NCI-H526 (cell line): Measurements from ENCODE around the gene CHRNB2.

Experiments used
- DNase-seq, 2 experiments: peaks; one replicate each; lab custom pipeline; 2025; lab: John Stamatoyannopoulos, UW

Gene CHRNB2

GRCh38 chr1:154552036-154552435, 15.5 kb upstream of the CHRNB2 start:
- DNase-seq = no peak

- DNase-seq = no peak
Observed at GRCh38 chr1:154553056-154554030, 14.2 kb upstream of the CHRNB2 start.

- no peak for DNase-seq
Observed at GRCh38 chr1:154556422-154556821, 11.2 kb upstream of the CHRNB2 start.

GRCh38 chr1:154557248-154557938, 10.2 kb upstream of the CHRNB2 start:
- peak; percentile 47 to 50 for DNase-seq

- peak in 1 of 2 experiments; percentile 79 for DNase-seq
Observed at GRCh38 chr1:154557939-154558719, 9.4 kb upstream of the CHRNB2 start, which contains the start of gene UBE2Q1. Gene UBE2Q1 (minus strand): TSS chr1:154558662. CDS start chr1:154558553, 109 bp downstream.

- peak; percentile 100 for DNase-seq
Observed at GRCh38 chr1:154558720-154559465, 8.7 kb upstream of the CHRNB2 start.

- DNase-seq = peak; percentile 98 to 99
Observed at GRCh38 chr1:154559466-154560044, 8.0 kb upstream of the CHRNB2 start.

GRCh38 chr1:154565876-154566275, 1.7 kb upstream of the CHRNB2 start:
- no peak for DNase-seq

GRCh38 chr1:154568157-154568815, 708 bp downstream of the CHRNB2 start:
- peak in 1 of 2 experiments; percentile 74 for DNase-seq

- no peak for DNase-seq
Observed at GRCh38 chr1:154571244-154571963, 3.8 kb downstream of the CHRNB2 start.

GRCh38 chr1:154571964-154572288, 4.3 kb downstream of the CHRNB2 start:
- no peak for DNase-seq

- DNase-seq = peak in 1 of 2 experiments; percentile 50
Observed at GRCh38 chr1:154572468-154573167, 5.0 kb downstream of the CHRNB2 start.

GRCh38 chr1:154573168-154573510, 5.6 kb downstream of the CHRNB2 start:
- DNase-seq = no peak

GRCh38 chr1:154574716-154575115, 7.1 kb downstream of the CHRNB2 start:
- DNase-seq = peak; percentile 99

GRCh38 chr1:154575147-154575927, 7.8 kb downstream of the CHRNB2 start:
- peak in 1 of 2 experiments; percentile 29 for DNase-seq

- no peak for DNase-seq
Observed at GRCh38 chr1:154575951-154576566, 8.5 kb downstream of the CHRNB2 start.

- DNase-seq = no peak
Observed at GRCh38 chr1:154577346-154578057, 9.9 kb downstream of the CHRNB2 start.
